Measurements from ENCODE around the gene MEP1B.

The MEP1B gene

DNA sequence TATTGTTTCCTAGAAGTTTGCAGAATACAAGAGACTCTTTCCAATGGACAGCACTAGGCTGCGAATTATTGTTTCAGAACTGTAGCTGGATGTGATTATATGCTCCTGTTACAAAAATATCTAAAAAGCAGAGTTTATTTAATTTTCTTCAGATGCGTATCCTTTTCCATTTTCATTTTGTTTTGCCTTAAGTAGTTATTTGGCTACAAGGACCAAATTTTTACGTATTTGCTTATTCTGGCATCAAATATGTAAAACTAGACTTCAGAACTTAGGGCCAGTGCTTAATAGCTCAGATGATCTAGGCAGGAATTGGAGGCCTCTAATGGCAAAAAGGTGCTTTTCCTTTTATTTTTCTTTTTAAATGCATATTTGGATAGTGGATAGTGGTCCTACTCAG is 18.7 kb downstream of the MEP1B start:
- Histone ChIP-seq H2BK12ac (ENCODE audit: low read length in 2 of 2) (no peak overlapping the region), H3K27me3 (ENCODE audit: control insufficient read depth in 1 of 2, insufficient read depth in 1 of 2, low read length in 2 of 2) (no peaks in the 10 kb centered on the region), H2BK5ac (ENCODE audit: low read depth, low read length, poor library complexity, severe bottlenecking) (no peak overlapping the region), H3K4me1 (ENCODE audit: control insufficient read depth, insufficient read depth, low read depth, low read length) (no peaks in the 10 kb centered on the region), H3K79me1 (replicated peaks; ENCODE audit: low read length, poor library complexity, severe bottlenecking) (no peaks in the 10 kb centered on the region), H3K4me3 (ENCODE audit: insufficient read depth in 1 of 2, low read depth in 1 of 2, low read length in 2 of 2) (no peak overlapping the region), H2AFZ (ENCODE audit: low read depth, low read length) (no peak overlapping the region), H2BK15ac (ENCODE audit: low read depth, poor library complexity, severe bottlenecking) (no peak overlapping the region), H4K91ac (ENCODE audit: low read length) (no peak overlapping the region), H3K4me2 (ENCODE audit: low read length, poor library complexity, severe bottlenecking) (no peak overlapping the region), H2AK5ac (ENCODE audit: low read length, severe bottlenecking) (no peak overlapping the region), H3K9ac (ENCODE audit: low read length) (no peak overlapping the region), H3K9me3 (ENCODE audit: control insufficient read depth, low read length) (no peaks in the 10 kb centered on the region), H2BK120ac (ENCODE audit: low read depth, low read length) (no peak overlapping the region), H3K14ac (ENCODE audit: low read length in 2 of 2) (no peak overlapping the region), H4K8ac (ENCODE audit: low read length) (no peak overlapping the region), H3K27ac (ENCODE audit: low read length, poor library complexity, severe bottlenecking) (no peak overlapping the region), H3K23ac (ENCODE audit: low read length in 2 of 2) (no peak overlapping the region), H3K18ac (ENCODE audit: low read depth in 1 of 2, low read length in 2 of 2) (no peak overlapping the region), H3K36me3 (ENCODE audit: control insufficient read depth in 1 of 2, insufficient read depth in 2 of 2, low read depth in 1 of 2, low read length in 2 of 2) (no peaks in the 10 kb centered on the region), H3K4ac (ENCODE audit: low read depth in 1 of 2, low read length in 2 of 2) (no peak overlapping the region)
- no peak for DNase-seq
- 92% methylated on average over 2 of the region's 3 CpGs for WGBS

DNA sequence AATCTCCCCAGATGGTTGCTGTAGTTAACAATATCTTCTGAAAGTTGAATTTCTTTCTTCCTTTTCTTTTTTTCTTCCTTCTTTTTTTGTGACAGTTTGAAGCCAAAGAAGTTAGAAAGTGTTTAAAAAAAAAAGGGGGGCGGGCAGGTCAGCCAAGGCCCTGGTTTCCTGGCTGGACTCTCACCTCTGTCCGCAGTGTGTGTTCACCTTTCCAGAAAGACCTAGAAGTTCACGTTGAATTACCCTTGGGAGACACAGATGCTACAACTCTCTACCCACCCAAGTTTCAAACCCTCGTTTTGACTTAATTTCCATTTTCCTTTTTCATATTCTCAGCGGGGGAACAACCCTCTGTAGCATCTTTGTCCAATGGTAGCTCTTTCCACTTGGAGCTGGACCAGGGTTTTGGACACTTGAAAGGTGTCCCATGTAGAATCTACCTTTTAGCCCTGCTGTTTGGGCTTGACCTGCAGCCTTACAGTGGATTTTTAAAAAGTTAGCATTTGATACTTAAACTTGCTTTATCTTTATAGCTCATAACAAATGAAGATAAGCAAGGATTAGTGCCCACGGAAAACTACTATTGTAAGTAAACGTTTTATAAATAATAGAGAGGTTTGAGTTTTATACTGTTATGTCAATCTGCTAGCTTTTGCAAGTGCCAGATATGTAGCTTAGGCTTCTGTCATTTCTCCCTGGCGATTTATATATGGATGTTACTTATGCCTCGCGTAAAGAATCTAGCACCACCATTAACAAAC is 20.0 kb downstream of the MEP1B start:
- Histone ChIP-seq H2AFZ (ENCODE audit: low read depth, low read length) (no peak overlapping the region), H3K79me1 (replicated peaks; ENCODE audit: low read length, poor library complexity, severe bottlenecking) (no peaks in the 10 kb centered on the region), H2AK5ac (ENCODE audit: low read length, severe bottlenecking) (no peak overlapping the region), H3K18ac (ENCODE audit: low read depth in 1 of 2, low read length in 2 of 2) (no peak overlapping the region), H3K14ac (ENCODE audit: low read length in 2 of 2) (no peak overlapping the region), H2BK15ac (ENCODE audit: low read depth, poor library complexity, severe bottlenecking) (no peak overlapping the region), H4K91ac (ENCODE audit: low read length) (no peak overlapping the region), H4K8ac (ENCODE audit: low read length) (no peak overlapping the region), H3K4me3 (ENCODE audit: insufficient read depth in 1 of 2, low read depth in 1 of 2, low read length in 2 of 2) (no peak overlapping the region), H3K4me1 (ENCODE audit: control insufficient read depth, insufficient read depth, low read depth, low read length) (no peaks in the 10 kb centered on the region), H3K36me3 (ENCODE audit: control insufficient read depth in 1 of 2, insufficient read depth in 2 of 2, low read depth in 1 of 2, low read length in 2 of 2) (no peaks in the 10 kb centered on the region), H3K9me3 (ENCODE audit: control insufficient read depth, low read length) (no peaks in the 10 kb centered on the region), H2BK12ac (ENCODE audit: low read length in 2 of 2) (no peak overlapping the region), H2BK120ac (ENCODE audit: low read depth, low read length) (no peak overlapping the region), H3K4ac (ENCODE audit: low read depth in 1 of 2, low read length in 2 of 2) (no peak overlapping the region), H3K4me2 (ENCODE audit: low read length, poor library complexity, severe bottlenecking) (no peak overlapping the region), H2BK5ac (ENCODE audit: low read depth, low read length, poor library complexity, severe bottlenecking) (no peak overlapping the region), H3K27me3 (ENCODE audit: control insufficient read depth in 1 of 2, insufficient read depth in 1 of 2, low read length in 2 of 2) (no peaks in the 10 kb centered on the region), H3K27ac (ENCODE audit: low read length, poor library complexity, severe bottlenecking) (no peak overlapping the region), H3K9ac (ENCODE audit: low read length) (no peak overlapping the region), H3K23ac (ENCODE audit: low read length in 2 of 2) (no peak overlapping the region)
- 90% methylated on average over 10 of the region's 10 CpGs for WGBS
- DNase-seq, result no peak

DNA sequence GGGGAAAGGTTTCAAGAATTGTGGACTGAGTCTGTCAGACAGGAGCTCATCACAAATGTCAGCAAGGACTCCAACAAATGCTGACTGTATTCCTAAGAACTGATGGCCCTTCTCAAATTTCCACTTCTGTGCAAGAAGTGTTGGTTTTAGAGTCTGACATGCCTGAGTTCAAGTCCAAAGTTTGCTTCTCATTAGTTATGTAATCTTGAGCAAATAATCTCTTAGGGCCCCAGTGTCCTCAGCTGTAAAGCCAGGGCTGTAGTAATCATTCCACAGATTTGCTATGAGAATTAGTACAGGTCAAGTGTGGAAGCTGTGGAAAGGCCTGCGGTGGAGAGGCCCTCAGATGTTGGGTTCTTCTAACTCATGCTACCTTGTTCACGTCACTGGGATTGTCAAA is 23.9 kb downstream of the MEP1B start:
- 90% methylated on average over 2 of the region's 2 CpGs for WGBS
- Histone ChIP-seq H4K8ac (ENCODE audit: low read length) (no peak overlapping the region), H3K79me1 (replicated peaks; ENCODE audit: low read length, poor library complexity, severe bottlenecking) (no peaks in the 10 kb centered on the region), H3K9me3 (ENCODE audit: control insufficient read depth, low read length) (no peaks in the 10 kb centered on the region), H3K36me3 (ENCODE audit: control insufficient read depth in 1 of 2, insufficient read depth in 2 of 2, low read depth in 1 of 2, low read length in 2 of 2) (no peaks in the 10 kb centered on the region), H3K4me2 (ENCODE audit: low read length, poor library complexity, severe bottlenecking) (no peak overlapping the region), H3K4ac (ENCODE audit: low read depth in 1 of 2, low read length in 2 of 2) (no peak overlapping the region), H3K27me3 (ENCODE audit: control insufficient read depth in 1 of 2, insufficient read depth in 1 of 2, low read length in 2 of 2) (no peaks in the 10 kb centered on the region), H3K18ac (ENCODE audit: low read depth in 1 of 2, low read length in 2 of 2) (no peak overlapping the region), H2AFZ (ENCODE audit: low read depth, low read length) (no peak overlapping the region), H2AK5ac (ENCODE audit: low read length, severe bottlenecking) (no peak overlapping the region), H3K4me3 (ENCODE audit: insufficient read depth in 1 of 2, low read depth in 1 of 2, low read length in 2 of 2) (no peak overlapping the region), H2BK120ac (ENCODE audit: low read depth, low read length) (no peak overlapping the region), H3K23ac (ENCODE audit: low read length in 2 of 2) (no peak overlapping the region), H2BK15ac (ENCODE audit: low read depth, poor library complexity, severe bottlenecking) (no peak overlapping the region), H3K27ac (ENCODE audit: low read length, poor library complexity, severe bottlenecking) (no peak overlapping the region), H3K4me1 (ENCODE audit: control insufficient read depth, insufficient read depth, low read depth, low read length) (no peaks in the 10 kb centered on the region), H3K9ac (ENCODE audit: low read length) (no peak overlapping the region), H4K91ac (ENCODE audit: low read length) (no peak overlapping the region), H3K14ac (ENCODE audit: low read length in 2 of 2) (no peak overlapping the region), H2BK5ac (ENCODE audit: low read depth, low read length, poor library complexity, severe bottlenecking) (no peak overlapping the region), H2BK12ac (ENCODE audit: low read length in 2 of 2) (no peak overlapping the region)
- DNase-seq, result no peak

DNA sequence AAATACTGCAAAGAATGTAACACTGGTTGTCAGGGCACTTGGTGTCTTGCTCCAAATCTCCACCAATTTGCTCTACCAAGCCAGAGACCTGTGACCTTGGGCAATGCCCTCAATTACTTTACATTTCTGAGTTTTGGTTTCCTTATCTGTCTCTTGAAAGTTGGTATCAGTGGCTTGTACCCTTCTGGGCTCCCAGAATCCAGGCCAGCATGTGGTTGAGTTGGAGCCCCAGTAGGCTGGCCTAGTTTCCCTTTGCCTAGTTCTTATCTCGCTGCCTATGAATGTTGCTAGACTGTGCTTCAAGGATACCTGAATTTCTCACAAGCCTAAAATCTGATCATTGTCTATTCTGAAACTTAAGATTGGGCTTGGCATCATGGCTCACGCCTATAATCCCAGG is 26.6 kb downstream of the MEP1B start:
- H3K27me3 ChIP-seq (ENCODE audit: control insufficient read depth in 1 of 2, insufficient read depth in 1 of 2, low read length in 2 of 2), result no peaks in the 10 kb centered on the region
- 89% methylated on average over 2 of the region's 2 CpGs for WGBS
- H3K4me2 ChIP-seq (ENCODE audit: low read length, poor library complexity, severe bottlenecking), result no peak overlapping the region
- no peak overlapping the region for H2BK5ac ChIP-seq (ENCODE audit: low read depth, low read length, poor library complexity, severe bottlenecking)
- no peak for DNase-seq
- H4K91ac ChIP-seq (ENCODE audit: low read length), result no peak overlapping the region
- H3K4ac ChIP-seq (ENCODE audit: low read depth in 1 of 2, low read length in 2 of 2), result no peak overlapping the region
- no peaks in the 10 kb centered on the region for H3K4me1 ChIP-seq (ENCODE audit: control insufficient read depth, insufficient read depth, low read depth, low read length)
- H3K79me1 ChIP-seq (replicated peaks; ENCODE audit: low read length, poor library complexity, severe bottlenecking), result no peaks in the 10 kb centered on the region
- H3K9ac ChIP-seq (ENCODE audit: low read length), result no peak overlapping the region
- no peak overlapping the region for H3K23ac ChIP-seq (ENCODE audit: low read length in 2 of 2)
- H3K14ac ChIP-seq (ENCODE audit: low read length in 2 of 2), result no peak overlapping the region
- H2BK120ac ChIP-seq (ENCODE audit: low read depth, low read length), result no peak overlapping the region
- H3K27ac ChIP-seq (ENCODE audit: low read length, poor library complexity, severe bottlenecking), result no peak overlapping the region
- no peak overlapping the region for H4K8ac ChIP-seq (ENCODE audit: low read length)
- no peaks in the 10 kb centered on the region for H3K36me3 ChIP-seq (ENCODE audit: control insufficient read depth in 1 of 2, insufficient read depth in 2 of 2, low read depth in 1 of 2, low read length in 2 of 2)
- H3K18ac ChIP-seq (ENCODE audit: low read depth in 1 of 2, low read length in 2 of 2), result no peak overlapping the region
- no peak overlapping the region for H3K4me3 ChIP-seq (ENCODE audit: insufficient read depth in 1 of 2, low read depth in 1 of 2, low read length in 2 of 2)
- H2AK5ac ChIP-seq (ENCODE audit: low read length, severe bottlenecking), result no peak overlapping the region
- H2BK12ac ChIP-seq (ENCODE audit: low read length in 2 of 2), result no peak overlapping the region
- H2BK15ac ChIP-seq (ENCODE audit: low read depth, poor library complexity, severe bottlenecking), result no peak overlapping the region
- H2AFZ ChIP-seq (ENCODE audit: low read depth, low read length), result no peak overlapping the region
- H3K9me3 ChIP-seq (ENCODE audit: control insufficient read depth, low read length), result no peaks in the 10 kb centered on the region
